ENCODE results near the gene NR3C1.

The NR3C1 gene

DNA sequence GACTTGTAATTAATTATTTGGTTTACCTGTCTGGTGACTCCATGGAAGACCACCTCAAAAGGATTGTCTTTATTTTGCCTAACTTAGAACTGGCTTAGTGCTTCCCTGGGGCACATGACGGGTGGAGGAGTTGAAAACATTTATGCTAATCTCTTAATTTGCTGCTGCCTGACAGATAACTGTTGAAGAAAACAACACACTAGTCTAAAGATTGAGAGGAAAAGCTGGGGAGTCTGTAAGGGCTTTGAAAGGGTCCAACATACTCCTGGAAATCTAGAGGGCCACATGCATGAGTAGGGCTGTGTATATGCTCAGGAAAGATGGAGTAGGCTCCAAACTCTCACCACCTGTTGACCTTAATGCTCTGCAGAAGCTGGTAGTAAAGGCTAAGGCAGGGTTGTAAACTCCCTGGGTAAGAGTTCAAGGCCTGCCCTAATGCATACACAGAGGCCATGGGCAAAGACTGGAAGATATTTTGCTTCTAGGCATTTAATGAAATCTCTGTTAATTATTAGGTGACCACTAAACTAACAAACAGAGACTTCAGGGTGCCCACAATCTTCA lies 40.7 kb downstream of the NR3C1 start:
- no peak for DNase-seq (ENCODE audit: low spot score)

DNA sequence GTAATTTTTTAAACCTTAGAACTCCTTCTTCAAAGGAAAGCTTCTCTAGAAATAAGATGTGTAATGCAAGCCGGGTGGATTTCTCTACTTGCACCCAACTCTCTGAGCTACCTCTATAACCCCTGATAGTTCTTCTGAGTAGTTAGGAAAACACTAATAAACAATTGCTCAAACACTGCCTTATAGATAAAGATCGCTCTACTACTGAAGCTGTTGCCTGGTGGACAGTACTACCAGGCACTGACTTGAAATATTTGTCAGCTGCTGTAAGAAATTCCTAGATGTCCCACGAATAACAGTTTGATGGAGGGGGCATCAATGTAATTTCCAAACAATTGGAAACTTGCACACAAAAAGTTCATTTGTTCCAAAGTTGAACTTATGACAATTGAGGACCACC lies 42.0 kb downstream of the NR3C1 start:
- DNase-seq (ENCODE audit: low spot score): no peak

DNA sequence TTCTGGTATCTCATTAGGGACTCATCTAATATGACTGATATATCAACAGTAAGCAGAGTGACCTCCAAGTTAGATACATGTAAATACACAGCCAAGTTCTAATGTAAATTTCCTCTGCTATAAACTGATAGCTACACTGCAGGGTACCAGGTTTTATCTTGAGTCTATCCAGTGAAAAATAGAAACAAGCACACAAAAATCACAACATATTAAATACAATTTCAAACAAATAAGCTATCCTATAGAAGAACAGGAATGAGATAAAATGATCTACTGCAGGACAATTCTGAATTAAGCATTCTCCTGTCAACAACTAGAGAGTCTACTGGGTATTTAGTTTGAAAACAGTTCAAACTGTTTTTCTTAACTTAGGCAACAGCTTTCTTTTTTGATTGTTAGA lies 42.7 kb downstream of the NR3C1 start:
- DNase-seq (ENCODE audit: low spot score): no peak

DNA sequence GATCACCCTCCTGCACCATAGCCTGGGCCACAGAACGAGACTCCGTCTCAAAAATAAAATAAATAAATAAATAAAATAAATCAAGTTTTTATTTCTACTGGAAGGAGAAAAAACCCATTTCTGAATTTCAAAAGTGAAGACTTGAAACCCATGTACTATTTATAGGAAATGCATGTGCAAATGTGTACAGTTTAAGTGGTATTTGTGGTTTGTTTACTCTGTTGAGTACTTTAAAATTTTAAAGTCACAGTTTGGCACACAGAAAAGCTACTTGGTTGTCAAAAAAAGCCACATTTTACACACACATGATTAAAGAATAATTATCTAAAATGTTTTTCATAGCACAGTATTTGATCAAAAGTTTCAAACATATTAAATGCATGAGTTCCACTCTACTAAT lies 43.6 kb downstream of the NR3C1 start:
- no peak for DNase-seq (ENCODE audit: low spot score)

DNA sequence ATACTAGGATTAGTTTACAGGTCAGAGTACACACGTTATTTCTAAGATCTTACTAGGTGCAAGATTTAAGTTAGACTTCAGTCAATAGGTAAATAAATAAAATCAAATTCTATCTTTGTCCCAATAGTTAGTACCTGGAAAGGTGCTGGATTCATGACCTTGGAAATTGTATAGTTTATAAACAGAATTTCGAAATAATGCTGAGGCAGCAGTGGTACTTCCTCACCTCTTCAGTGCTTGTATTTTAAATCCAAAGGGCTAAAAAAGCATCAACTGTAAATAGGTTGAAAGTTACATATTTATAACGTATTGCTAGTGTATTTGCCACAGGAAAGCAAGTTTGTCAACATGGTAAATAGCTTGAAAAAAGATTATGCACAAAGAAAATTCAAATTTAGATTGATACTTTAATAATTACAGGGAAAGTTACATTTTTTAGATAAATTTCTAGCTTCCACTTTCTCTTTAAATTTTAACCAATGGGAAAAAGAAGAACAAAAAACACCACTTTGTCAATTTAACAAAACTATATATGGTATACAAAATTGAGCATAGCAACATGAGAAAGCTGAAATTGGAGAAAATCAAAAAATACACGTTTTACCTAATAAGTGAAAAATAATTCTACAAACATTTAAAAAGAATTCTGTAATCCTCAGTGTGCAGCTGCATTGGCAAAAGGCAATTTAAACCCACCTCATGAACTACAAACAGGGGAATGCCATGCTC lies 46.5 kb downstream of the NR3C1 start:
- no peak for DNase-seq (ENCODE audit: low spot score)

DNA sequence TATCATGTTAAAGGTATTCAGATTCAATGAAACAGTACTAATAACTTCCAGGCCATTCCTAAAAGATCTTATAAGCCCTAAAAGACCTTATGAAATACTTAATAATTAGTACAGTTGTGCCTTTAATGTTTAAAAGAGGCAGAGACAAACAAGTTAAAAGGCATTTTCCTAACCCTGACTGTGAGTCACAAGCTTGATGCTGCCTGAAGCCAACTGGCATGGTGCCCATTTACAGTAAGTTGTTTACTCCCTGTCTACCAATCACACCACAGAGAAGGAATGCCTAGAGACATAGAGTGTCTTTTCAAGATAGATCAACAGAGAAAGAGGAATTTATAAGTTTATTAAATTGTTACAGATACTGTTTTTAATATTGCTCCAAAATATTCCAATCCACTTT lies 47.8 kb downstream of the NR3C1 start:
- DNase-seq (ENCODE audit: low spot score): peak; percentile 82

DNA sequence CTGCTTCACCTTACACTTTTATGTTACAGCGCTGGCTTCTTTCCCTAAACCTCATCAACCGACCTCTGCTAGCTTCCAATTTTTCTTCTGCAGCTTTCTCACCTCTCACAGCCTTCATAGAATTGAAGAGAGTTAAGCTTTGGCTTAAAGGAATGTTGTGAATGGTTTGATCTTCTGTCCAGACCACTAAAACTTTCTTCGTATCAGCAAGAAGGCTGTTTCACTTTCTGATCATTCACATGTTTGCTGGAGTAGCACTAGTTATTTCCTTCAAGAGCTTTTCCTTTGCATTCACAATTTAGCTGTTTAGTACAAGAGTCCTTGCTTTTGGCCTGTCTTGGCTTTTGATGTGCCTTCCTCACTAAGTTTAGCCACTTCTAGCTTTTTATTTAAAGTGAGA lies 49.5 kb downstream of the NR3C1 start:
- DNase-seq (ENCODE audit: low spot score): peak; percentile 3

DNA sequence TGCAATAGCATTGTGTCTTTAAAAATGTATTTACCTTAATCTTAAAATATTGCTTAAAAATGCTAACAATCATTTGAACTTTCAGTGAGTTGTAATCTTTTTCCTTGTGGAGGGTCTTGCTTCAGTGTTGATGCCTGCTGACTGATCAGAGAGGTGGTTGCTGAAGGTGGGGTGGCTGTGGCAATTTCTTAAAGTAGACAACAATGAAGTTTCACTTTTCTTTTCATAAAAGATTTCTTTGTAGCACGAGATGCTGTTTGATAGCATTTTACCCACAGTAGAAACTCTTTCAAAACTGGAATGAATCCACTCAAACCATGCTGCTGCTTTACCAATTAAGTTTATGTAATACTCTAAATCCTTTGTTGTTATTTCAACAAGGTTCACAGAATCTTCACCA lies 50.8 kb downstream of the NR3C1 start:
- DNase-seq (ENCODE audit: low spot score): peak; percentile 30

DNA sequence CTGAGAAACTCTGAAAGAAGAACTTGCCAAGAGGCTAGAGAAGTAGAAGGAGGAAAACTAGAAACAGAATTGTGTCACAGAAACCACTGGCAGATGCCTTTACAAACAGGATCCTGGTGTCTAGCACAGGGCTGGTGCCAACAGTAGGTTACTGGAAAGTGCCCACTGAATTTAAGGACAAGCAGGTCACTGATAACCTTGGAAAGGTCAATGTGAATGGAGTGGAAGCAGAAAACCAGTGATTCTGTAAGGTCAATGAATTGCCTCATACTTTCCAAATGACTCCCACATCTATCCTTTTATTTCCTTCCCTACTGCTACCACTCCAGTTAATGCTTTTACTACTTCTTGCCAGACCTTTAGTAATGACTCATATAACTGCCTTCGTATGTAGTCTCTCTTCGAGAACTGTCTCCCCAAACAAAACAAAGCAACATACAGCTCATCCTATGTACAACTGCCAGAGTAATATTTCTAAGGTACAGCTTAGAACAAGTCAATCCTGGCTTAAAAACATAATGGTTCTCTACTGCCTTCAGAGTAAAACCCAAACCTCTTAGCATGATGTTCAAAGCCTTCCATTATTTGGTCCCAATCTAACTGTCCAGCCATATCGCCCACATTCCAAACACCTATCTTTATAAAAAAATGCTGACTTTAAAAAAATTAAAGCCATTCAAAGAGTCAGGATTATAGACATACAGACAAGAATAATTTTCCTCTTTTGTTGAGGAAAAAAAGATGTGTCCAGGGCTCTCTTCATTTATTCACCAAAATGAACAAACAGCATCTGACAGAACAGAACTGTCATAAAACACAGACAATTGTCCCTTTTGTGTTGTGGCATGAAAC lies 52.5 kb downstream of the NR3C1 start:
- DNase-seq (ENCODE audit: low spot score): no peak

DNA sequence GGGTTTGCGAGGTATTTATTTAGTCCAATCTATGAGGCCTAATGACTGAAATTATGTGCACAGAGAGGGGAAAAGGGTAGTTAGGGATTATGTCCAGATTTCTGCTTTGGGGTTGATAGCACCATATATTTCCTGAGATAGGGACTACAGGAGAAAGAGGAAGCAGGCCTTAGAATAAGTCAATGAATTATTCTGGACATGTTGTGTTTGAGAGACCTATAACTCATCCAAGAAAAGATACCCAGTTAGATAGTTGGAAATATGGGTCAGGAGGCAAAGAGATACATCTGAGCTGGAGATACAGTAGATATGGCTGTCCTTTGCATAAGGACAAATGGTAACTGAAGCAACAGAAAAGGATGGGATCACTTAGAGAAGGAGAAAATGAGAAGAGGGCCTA lies 53.1 kb downstream of the NR3C1 start:
- DNase-seq (ENCODE audit: low spot score): no peak

DNA sequence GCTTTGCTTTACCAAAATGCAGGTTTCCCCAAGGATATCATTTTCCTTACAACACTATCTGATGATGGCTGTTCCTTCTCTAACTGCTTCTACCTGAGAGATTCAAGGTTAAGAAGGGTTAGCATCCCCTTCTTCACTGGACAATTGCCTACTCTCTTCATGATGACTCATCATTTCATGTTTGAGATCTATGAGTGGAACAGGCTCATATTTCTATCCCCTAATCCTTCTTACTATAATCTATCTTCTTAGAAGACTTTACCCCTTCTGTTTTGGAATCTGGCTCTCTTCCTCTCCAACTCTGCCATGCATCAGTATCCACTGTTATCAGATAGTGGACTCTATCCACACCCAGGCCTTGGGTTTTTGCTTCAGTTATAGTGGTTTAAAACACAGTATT lies 54.3 kb downstream of the NR3C1 start:
- DNase-seq (ENCODE audit: low spot score): no peak

DNA sequence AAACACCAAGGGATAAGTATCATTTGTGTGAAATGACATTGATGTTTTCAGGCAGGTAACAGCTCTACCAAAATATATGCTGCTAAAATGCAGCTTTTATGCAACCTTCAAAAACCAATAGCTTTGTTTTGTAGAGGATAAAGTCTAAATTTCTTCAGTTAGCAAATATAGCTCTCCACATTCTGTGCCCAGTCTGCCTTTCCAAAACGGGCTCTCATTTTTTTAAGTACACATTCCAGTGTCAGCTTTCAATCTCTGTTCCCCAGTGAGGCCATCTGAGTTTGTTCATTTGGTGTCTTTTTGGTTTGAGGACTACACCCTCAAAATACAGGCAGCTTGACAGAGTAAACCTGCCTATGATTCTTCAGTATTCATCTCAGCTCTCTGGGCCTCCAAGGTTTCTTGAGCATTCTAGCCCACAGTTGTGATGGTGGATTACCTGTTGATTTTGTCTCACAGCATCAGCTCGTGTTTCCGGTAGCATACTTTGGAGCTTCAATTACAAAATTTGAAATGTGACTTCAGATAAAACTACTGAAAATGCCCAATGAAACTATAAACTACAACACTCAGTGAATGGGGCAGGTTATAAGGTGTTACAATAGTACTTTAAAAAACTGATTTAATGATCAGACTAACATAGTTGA lies 55.7 kb downstream of the NR3C1 start:
- no peak for DNase-seq (ENCODE audit: low spot score)

DNA sequence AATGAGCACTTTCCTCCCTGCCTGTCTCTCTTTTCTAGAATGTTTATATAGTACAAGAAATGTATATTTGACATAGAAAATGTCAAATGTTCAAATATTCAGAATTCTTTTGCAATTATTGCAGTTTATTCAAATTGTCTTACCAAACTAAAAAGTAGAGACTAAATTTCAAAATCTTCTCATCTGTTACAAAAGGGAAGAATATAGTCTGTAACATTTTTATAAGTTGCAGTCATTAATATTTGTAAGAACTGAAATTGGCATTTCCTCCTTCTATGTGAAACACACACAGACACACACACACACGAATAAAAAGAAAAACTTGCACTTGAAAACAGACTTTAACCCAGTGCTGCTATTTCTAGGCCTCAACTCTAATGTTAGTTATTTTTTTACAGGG lies 56.4 kb downstream of the NR3C1 start:
- DNase-seq (ENCODE audit: low spot score): no peak

DNA sequence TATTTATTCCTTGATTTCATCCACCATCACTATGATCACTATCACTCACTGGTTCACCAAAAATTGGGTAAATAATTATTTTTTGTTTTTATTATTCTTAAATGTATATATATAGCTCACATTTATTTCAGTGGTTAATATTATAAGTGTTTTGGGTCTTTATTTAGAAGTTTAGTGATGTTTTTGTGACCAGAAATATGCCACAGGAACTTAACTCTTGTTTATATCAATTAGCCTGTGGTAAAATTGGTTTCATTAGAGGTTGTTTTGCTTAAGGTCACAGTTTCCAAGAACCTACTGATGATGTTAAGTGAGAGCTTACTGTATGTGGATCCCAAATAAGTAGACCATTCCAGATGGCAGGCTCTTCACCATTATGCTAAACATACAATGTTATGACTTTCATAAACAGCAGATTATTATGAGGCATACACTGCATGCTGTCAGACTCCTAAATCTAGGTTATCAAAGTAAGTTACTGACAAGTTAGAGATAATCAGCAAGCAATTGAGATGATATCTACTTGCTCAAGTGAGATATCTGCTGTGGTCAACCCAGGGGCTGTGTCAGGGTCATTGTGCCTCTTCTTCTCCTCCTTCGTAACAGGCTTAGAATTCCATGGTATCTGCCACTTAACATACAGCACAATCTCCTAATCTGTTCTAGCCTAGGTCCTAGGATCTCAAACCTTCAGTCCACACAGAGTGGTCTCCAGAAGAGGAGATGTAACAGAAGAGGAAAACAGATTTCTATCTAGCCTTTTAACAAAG lies 57.6 kb downstream of the NR3C1 start:
- no peak for DNase-seq (ENCODE audit: low spot score)

DNA sequence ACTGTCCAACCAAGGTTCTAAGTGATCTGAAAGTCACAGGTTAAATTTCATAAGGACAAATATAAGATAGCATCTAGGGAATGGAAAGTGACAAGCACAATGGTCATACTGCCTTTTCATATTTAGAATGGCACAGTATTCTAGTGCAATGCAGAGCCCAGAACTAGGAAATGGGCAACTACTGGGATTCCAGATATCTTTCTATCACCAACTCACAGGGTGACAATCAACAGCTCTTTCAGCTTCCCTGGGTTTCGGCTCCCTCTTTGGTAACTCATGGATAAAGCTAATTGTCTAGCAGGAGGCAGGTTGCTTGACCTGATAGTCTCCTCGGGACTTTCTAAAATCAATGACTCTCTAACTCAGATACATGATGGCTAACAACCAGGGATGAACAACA lies 60.4 kb downstream of the NR3C1 start:
- DNase-seq (ENCODE audit: low spot score): no peak

DNA sequence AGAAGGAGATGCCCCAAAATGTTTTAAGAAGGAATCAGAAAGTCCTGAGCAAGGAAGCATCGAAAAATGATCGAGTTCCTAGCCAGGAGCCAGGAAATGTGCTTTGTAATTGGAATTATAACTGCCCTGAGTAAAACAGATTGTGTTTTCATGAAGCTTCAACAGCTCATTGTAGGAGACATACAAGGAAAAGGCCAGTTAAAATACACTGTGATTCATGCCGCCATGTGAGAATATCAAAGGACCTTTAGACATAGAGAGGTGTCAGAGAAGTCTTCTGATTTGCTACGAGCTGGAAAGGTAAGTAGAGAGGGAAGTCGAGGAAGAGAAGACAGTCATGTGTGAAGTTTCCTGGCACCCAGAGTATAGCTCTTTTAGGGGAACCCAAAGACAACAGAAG lies 60.9 kb downstream of the NR3C1 start:
- DNase-seq (ENCODE audit: low spot score): no peak

DNA sequence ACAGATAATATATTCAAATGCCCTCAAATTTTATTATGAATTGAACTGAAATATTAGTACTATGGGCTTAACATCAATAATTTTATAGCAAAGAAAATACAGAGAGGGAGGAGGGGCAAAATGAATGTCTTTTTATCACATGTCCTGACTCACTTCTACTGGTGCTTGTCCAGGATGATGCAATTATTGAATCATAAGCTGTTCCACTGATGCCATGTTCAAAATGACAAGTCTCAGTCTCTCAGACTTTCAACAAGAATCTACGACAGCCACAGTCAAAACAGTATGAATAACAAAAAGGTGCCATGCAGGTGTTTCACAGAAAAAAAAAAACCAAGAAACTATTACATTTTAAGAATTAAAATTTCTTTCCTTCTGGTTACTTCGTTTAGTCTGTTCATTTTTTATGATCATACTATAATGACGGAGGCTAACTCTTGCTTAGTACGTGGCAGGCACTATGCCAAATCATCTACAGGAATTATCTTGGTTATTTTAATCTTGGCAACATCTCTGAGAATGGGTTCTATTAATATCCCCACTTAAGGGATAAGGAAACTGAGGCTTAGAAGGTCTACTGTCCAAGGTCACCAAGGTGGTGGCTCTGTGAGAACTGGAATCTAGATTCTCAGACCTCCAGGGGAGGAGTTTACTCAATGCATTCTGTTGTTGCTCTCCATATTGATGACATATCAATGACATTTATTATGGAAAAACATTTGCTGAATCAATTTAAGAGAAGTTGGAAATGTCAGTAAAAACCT lies 61.5 kb downstream of the NR3C1 start:
- DNase-seq (ENCODE audit: low spot score): no peak

DNA sequence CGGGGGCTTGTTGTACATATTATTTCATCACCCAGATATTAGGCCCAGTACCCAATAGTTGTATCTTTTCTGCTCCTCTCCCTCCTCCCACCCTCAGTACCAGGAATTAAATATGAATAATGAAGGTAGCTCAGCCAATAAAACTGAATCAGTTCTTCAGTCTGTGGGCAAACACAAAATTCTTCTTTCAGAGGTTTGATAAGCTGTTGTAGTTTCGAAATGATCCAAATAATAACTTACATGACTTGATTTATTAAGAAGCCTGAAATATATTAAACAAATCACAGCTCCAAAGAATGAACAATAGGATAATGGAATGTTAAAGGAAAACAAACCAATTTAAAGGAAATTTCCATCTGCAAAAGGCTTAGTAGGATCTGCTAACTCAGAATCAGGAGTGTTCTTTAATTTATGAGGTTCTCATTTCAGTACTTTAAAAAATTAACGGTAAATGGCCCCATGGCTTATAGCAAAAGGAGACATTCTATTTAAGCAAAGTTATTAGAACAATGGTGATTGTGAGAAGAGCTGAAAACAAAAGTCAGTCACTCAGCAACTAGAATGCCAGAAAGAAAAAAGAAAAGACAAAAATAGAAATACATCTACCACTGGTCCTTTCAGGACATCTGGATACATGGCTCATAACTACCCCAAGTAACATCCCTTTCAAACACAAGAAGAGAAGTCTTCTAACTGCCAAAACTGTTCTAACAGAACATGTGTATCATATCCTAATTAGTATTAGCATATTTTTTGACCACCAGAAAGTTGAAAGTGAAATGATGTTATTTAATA lies 62.4 kb downstream of the NR3C1 start:
- DNase-seq (ENCODE audit: low spot score): no peak

DNA sequence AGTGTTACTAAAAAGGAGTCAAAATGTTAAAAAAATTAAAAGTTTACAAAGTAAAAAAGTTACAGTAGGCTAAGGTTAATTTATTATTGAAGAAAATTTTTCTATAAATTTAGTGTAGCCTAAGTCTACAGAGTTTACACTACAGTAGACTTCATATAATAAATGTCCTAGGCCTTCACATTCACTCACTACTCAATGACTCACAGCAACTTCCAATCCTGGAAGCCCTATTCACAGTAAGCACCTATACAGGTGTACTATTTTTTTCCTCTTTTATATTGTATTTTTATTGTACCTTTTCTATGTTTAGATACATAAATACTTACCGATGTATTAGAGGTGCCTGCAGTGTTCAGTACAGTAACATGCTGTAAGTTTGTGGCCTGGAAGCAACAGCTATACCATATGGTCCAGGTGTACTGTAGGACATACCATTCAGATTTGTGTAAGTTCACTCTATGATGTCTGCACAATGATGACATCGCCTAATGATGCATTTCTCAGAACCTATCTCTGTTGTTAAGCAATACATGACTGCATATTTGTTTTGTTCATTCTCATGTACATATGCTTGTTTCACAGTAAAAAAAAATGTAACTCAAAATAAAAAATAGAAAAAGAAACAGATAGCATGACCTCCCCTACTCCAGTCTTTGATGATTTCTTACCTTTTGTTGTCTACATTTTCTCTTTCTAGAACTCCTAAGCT lies 64.7 kb downstream of the NR3C1 start:
- DNase-seq (ENCODE audit: low spot score): no peak

DNA sequence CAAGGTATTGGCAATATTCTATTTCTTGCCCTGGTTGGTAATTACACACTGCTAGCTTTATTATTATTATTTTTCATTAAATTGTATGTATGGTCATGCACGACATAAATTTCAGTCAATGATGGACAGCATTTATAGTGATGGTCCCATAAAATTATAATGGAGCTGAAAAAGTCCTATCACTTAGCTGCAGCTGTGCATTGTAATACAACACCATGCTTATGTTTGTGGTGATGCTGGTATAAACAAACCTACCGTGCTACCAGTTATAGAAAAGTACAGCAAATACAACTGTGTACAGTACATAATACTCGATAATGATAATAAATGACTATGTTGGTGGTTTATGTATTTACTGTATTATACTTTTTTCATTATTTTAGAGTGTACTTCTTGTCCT lies 65.5 kb downstream of the NR3C1 start:
- DNase-seq (ENCODE audit: low spot score): no peak
